NCI-H510A (cell line): ENCODE data around the gene GTF2H4.

Source experiments
- DNase-seq: peaks from one replicate; lab custom pipeline; 2025; lab: John Stamatoyannopoulos, UW

Gene GTF2H4

GRCh38 chr6:30960907-30961673 lies 53.1 kb downstream of the GTF2H4 start:
- DNase-seq = no peak

GRCh38 chr6:30962716-30963115 lies 54.7 kb downstream of the GTF2H4 start:
- DNase-seq = no peak

- DNase-seq = no peak
These were observed 55.6 kb downstream of the GTF2H4 start for GRCh38 chr6:30963641-30964040.
